Esophagus muscularis mucosa (tissue), 3 donors: ENCODE data around the gene KCTD11.

Experiments used
- POLR2A ChIP-seq: fragments of 450-650 bp; IDR thresholded peaks from one replicate; pipeline ENCODE4 v1.6.1; 2017; ENCODE audit warnings: antibody characterized with exemption, moderate library complexity, mild to moderate bottlenecking, low read depth
- TF ChIP-seq, protein P1 (sequence below), 3 experiments: fragments of 200-600 bp in 2 of 3; fragments of 450-650 bp in 1 of 3; sonication (generic) in 2 of 3; IDR thresholded peaks; one replicate each; pipeline ENCODE4 v1.5.1; 2017 to 2019; ENCODE audit warnings: antibody characterized with exemption in 3 of 3, mild to moderate bottlenecking in 2 of 3, moderate library complexity in 1 of 3

DNA sequence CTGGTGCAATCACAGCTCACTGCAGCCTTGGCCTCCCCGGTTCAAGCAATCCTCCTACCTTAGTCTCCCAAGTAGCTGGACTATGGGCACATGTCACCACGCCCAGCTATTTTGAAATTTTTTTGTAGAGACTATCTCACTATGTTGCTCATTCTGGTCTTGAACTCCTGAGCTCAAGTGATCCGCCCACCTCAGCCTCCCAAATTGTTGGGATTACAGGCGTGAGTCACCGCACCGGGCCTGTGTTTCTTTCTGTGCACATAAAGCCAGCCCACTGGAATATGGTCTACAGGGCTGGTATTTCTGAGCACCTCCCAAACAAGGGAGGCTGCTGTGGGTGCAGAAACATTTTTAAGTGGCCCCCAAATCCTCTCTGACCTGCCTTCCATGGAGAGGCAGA is 11.3 kb downstream of the KCTD11 start:
- TF ChIP-seq, protein P1, sequence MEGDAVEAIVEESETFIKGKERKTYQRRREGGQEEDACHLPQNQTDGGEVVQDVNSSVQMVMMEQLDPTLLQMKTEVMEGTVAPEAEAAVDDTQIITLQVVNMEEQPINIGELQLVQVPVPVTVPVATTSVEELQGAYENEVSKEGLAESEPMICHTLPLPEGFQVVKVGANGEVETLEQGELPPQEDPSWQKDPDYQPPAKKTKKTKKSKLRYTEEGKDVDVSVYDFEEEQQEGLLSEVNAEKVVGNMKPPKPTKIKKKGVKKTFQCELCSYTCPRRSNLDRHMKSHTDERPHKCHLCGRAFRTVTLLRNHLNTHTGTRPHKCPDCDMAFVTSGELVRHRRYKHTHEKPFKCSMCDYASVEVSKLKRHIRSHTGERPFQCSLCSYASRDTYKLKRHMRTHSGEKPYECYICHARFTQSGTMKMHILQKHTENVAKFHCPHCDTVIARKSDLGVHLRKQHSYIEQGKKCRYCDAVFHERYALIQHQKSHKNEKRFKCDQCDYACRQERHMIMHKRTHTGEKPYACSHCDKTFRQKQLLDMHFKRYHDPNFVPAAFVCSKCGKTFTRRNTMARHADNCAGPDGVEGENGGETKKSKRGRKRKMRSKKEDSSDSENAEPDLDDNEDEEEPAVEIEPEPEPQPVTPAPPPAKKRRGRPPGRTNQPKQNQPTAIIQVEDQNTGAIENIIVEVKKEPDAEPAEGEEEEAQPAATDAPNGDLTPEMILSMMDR (IDR thresholded peaks at IDR 0.05), result no peak
- no peak for TF ChIP-seq POLR2A
